ENCODE data around the gene NETO2. TPM values are rescaled to one million over a fixed set of nuclear protein-coding genes. Genes with fewer than 3 reads are reported as not detected.

NETO2 gene
- total and polyA plus RNA-seq, 10 donors, result 6.6 to 59.8 (median 22.2) TPM

DNA sequence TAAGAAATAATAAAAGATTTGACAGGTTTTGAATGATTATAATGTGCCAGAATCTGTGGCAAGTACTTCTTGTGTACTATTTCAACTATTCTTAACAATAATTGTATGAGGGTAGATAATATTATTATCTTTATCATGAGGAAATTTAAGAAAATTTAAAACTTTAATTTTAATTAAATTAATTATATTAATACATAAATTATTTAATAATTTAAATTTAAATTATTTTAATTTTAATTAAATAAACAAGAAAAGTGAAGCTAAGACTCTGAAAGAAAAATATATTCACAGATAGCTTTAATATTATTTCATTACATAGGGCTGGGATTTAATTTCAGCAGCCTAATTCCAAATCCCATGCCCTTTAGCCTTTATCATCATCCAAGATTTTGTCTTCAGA is 31.4 kb upstream of the NETO2 start:
- Histone ChIP-seq H3K4me1 (no peaks in the 10 kb centered on the region), H3K9me3 (no peaks in the 10 kb centered on the region), H3K4me3 (no peak overlapping the region), H3K27me3 (replicated peaks in 1 of 7) (no peaks in the 10 kb centered on the region), H3K36me3 (peaks cover 0 to 8% (median 0%) of the 10 kb centered on the region in 6 donors), H3K27ac (no peak overlapping the region)
- no peak for DNase-seq
- TF ChIP-seq POLR2A (IDR thresholded peaks at IDR 0.05) (no peak), POLR2AphosphoS5 (IDR thresholded peaks at IDR 0.05) (no peak)
- TF ChIP-seq, protein P1, sequence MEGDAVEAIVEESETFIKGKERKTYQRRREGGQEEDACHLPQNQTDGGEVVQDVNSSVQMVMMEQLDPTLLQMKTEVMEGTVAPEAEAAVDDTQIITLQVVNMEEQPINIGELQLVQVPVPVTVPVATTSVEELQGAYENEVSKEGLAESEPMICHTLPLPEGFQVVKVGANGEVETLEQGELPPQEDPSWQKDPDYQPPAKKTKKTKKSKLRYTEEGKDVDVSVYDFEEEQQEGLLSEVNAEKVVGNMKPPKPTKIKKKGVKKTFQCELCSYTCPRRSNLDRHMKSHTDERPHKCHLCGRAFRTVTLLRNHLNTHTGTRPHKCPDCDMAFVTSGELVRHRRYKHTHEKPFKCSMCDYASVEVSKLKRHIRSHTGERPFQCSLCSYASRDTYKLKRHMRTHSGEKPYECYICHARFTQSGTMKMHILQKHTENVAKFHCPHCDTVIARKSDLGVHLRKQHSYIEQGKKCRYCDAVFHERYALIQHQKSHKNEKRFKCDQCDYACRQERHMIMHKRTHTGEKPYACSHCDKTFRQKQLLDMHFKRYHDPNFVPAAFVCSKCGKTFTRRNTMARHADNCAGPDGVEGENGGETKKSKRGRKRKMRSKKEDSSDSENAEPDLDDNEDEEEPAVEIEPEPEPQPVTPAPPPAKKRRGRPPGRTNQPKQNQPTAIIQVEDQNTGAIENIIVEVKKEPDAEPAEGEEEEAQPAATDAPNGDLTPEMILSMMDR (IDR thresholded peaks at IDR 0.05 in 8 of 11, conservative IDR thresholded peaks at IDR 0.05 in 3 of 11), result no peak
- intact Hi-C loops (cut with DNase I; ENCODE audit: low total_unique reads), result no loop called here

DNA sequence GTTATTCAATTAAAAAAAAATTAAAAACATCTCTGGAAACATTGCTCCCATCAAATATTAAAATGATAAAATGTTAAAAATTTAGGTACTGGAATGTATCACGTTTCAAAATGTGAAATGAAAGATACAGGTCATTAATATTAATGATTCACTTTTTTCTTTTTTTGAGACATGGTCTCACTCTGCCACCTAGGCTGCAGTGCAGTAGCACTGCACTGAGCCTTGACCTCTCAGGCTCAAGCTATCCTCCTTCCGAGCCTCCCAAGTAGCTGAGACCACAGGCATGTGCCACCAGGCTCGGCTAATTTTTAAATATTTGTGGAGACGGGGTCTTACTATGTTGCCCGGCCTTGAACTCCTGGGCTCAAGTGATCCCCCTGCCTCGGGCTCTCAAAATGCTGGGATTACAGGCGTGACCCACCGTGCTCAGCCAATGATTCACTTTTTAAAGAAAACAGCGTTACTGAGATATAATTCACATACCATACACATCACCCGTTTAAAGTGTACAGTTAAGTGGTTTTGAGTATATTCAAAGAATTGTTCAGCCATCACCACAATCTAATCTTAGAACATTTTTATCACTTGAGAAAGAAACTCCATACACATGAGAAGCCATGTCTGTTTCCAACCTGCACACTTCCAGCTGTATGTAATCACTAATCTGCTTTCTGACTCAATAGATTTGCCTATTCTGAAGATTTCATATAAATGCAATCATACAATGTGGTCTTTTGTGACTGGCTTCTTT is 19.1 kb upstream of the NETO2 start:
- DNase-seq, result no peak
- no peak overlapping the region for H3K27ac ChIP-seq
- peaks cover 0 to 37% (median 3%) of the 10 kb centered on the region in 6 donors for H3K36me3 ChIP-seq
- TF ChIP-seq POLR2A (IDR thresholded peaks at IDR 0.05) (no peak), POLR2AphosphoS5 (IDR thresholded peaks at IDR 0.05) (no peak)
- TF ChIP-seq, protein P1 (IDR thresholded peaks at IDR 0.05 in 8 of 11, conservative IDR thresholded peaks at IDR 0.05 in 3 of 11), result no peak
- H3K27me3 ChIP-seq (replicated peaks in 1 of 7), result no peaks in the 10 kb centered on the region
- 89 to 96% (median 93%) methylated on average over 10 of the region's 10 CpGs for WGBS, 5 donors
- H3K4me3 ChIP-seq, result no peak overlapping the region
- intact Hi-C loops (cut with DNase I; ENCODE audit: low total_unique reads), result no loop called here
- H3K9me3 ChIP-seq, result no peaks in the 10 kb centered on the region
- no peaks in the 10 kb centered on the region for H3K4me1 ChIP-seq

DNA sequence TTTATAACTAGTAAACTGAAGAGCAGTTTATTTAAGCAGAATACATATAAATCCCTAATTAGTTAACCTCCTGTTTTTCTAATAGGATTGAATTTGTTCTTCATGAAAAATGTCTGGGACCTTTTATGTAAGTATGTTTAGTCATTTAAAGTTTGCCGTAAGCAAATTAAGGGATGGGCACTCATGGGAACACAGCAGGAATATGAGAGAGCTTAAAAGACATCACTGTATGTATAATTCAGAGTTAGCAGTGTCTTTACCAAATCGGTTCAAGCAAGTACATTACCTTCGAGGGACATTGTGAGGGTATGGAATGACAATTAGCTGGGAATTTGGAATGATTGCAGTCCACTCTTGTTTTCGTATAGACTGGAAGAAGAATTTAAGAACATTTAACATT is 17.7 kb upstream of the NETO2 start:
- no peaks in the 10 kb centered on the region for H3K9me3 ChIP-seq
- H3K36me3 ChIP-seq, result peaks cover 0 to 51% (median 6%) of the 10 kb centered on the region in 6 donors
- no peak overlapping the region for H3K4me3 ChIP-seq
- TF ChIP-seq, protein P1 (IDR thresholded peaks at IDR 0.05 in 8 of 11, conservative IDR thresholded peaks at IDR 0.05 in 3 of 11), result no peak
- TF ChIP-seq POLR2A (IDR thresholded peaks at IDR 0.05) (no peak), POLR2AphosphoS5 (IDR thresholded peaks at IDR 0.05) (no peak)
- intact Hi-C loops (cut with DNase I; ENCODE audit: low total_unique reads), result no loop called here
- no peaks in the 10 kb centered on the region for H3K27me3 ChIP-seq (replicated peaks in 1 of 7)
- no peaks in the 10 kb centered on the region for H3K4me1 ChIP-seq
- no peak for DNase-seq
- no peak overlapping the region for H3K27ac ChIP-seq
- 94 to 99% (median 96%) methylated on average over 4 of the region's 4 CpGs for WGBS, 5 donors

DNA sequence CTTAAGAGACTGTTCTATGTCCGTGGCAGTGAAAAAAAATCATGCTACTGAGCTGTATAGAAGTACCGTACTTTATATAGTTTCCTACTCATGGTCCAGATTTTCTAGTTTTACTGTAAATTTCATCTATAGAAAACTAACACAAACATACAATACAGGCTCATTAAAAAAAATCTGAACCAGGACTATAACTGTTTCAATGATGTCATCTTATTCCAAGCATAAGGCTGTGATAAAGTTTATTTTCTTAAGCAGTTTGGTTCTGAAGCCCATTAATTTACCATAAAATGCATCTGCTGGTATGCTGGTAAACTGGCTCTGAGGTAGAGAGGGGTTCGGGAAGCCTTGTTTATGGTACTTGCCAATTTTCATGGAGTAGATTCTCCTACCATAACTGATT is 16.7 kb upstream of the NETO2 start:
- no peak for DNase-seq
- H3K27me3 ChIP-seq (replicated peaks in 1 of 7), result no peaks in the 10 kb centered on the region
- H3K36me3 ChIP-seq, result peaks cover 0 to 61% (median 6%) of the 10 kb centered on the region in 6 donors
- no peak overlapping the region for H3K4me3 ChIP-seq
- TF ChIP-seq POLR2A (IDR thresholded peaks at IDR 0.05) (no peak), POLR2AphosphoS5 (IDR thresholded peaks at IDR 0.05) (no peak)
- TF ChIP-seq, protein P1 (IDR thresholded peaks at IDR 0.05 in 8 of 11, conservative IDR thresholded peaks at IDR 0.05 in 3 of 11), result no peak
- no peaks in the 10 kb centered on the region for H3K4me1 ChIP-seq
- no peak overlapping the region for H3K27ac ChIP-seq
- no peaks in the 10 kb centered on the region for H3K9me3 ChIP-seq
- WGBS, 5 donors, result 91 to 97% (median 95%) methylated on average over 3 of the region's 3 CpGs
- intact Hi-C loops (cut with DNase I; ENCODE audit: low total_unique reads), result no loop called here
